HFFc6 (cell line): ENCODE results near the gene STK39. TPM values are rescaled to one million over a fixed set of nuclear protein-coding genes. Genes with fewer than 3 reads are reported as not detected.

Experiments
- DNase-seq: peaks from one replicate; pipeline ENCODE4 v3.0.0-alpha.2; 2018
- H3K27ac Mint-ChIP-seq: 2 replicates; pipeline ENCODE4 v1.8.0; 2020; ENCODE audit warnings: mild to moderate bottlenecking, mixed read lengths
- H3K27me3 Mint-ChIP-seq: 2 replicates; pipeline ENCODE4 v1.8.0; 2021; ENCODE audit warnings: mild to moderate bottlenecking, moderate library complexity, mixed read lengths; ENCODE audit not compliant: insufficient read depth
- H3K36me3 Mint-ChIP-seq: 2 replicates; pipeline ENCODE4 v1.8.0; 2021; ENCODE audit warnings: low read depth, mixed read lengths
- H3K4me1 Mint-ChIP-seq: 2 replicates; pipeline ENCODE4 v1.8.0; 2020; ENCODE audit warnings: low read depth, mixed read lengths
- H3K4me3 Mint-ChIP-seq: 2 replicates; pipeline ENCODE4 v1.8.0; 2020; ENCODE audit warnings: mild to moderate bottlenecking, moderate library complexity, mixed read lengths
- H3K9me3 Mint-ChIP-seq: 2 replicates; pipeline ENCODE4 v1.8.0; 2020; ENCODE audit warnings: mild to moderate bottlenecking, mixed read lengths
- CTCF ChIP-seq: fragments of 200-600 bp; sonication (generic); IDR thresholded peaks from 2 replicates; pipeline ENCODE4 v1.5.0; 2021; ENCODE audit warnings: antibody characterized with exemption, mild to moderate bottlenecking
- total RNA-seq, 6 experiments: library from RNA; stranded (reverse); fragmentation: NEBNext Ultra II Directional; extraction: Animal tissue kit (Norgen Biotek cat#: 25700); gene quantifications; 2 replicates in 1 of 6; 3 replicates in 5 of 6; pipeline ENCODE4 v1.2.3, GENCODE V29; 2021

STK39 gene
- total RNA-seq, 6 experiments from 2014 or later: 27.7 to 36.4 (median 33.4) TPM

DNA sequence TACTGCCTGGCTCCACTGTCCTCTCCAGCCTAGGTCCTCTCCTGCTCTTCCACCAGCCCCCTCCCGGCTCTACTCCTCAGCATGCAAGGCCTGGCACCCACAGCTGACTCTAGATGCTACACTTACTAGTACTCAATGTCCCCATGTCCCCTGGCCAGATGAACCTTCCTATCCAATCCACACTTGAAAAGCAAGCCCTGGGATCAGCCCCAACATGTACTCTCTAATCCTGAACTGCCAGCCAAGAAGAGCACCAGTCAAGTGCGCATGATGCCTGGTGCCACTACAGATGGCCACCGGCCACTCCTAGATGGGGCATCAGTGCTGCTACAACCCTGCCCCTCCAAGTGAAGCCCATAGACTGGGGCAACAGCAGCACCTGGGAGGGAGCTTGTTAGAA, 168.2 kb downstream of the STK39 start:
- no peaks in the 10 kb centered on the region for H3K4me1 Mint-ChIP-seq
- no peak for DNase-seq
- H3K27me3 Mint-ChIP-seq: peaks cover 1% of the 10 kb centered on the region; the same call in 1 of the 2 replicates
- H3K36me3 Mint-ChIP-seq: peaks cover 9% of the 10 kb centered on the region; the same call in 1 of the 2 replicates
- H3K9me3 Mint-ChIP-seq: no peaks in the 10 kb centered on the region
- no peak overlapping the region; the same call in 1 of the 2 replicates for H3K4me3 Mint-ChIP-seq
- no peak for TF ChIP-seq CTCF
- no peak overlapping the region for H3K27ac Mint-ChIP-seq

GRCh38 chr2:168076731-168077130, 170.7 kb downstream of the STK39 start:
- DNase-seq: no peak
- Mint-ChIP-seq H3K4me1 (peaks cover 8% of the 10 kb centered on the region), H3K27me3 (peaks cover 1% of the 10 kb centered on the region; the same call in 1 of the 2 replicates), H3K4me3 (no peak overlapping the region), H3K36me3 (0 out of 2 replicates have a peak, but pooled peaks cover 10% of the 10 kb centered on the region), H3K27ac (no peak overlapping the region), H3K9me3 (no peaks in the 10 kb centered on the region)
- TF ChIP-seq CTCF: no peak

DNA sequence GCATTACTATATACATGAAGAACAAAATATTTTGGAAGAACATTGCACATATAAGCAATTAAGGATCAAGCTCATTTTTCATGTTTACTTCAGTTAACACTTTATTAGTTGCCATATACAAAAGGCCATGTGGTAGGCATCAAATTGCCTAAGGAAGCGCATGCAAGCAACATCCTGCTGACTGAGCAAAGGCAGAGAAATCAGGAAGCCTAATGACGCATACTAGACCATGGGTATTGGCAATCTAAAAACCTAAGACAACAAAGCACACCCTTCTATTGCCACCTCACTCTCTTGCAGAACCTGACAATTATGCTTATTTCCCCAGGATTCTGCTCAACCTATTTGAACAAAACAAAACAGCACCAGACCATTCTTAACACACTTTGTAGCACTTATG, 171.9 kb downstream of the STK39 start:
- TF ChIP-seq CTCF: no peak
- Mint-ChIP-seq H3K36me3 (peaks cover 14% of the 10 kb centered on the region; the same call in 1 of the 2 replicates), H3K9me3 (no peaks in the 10 kb centered on the region), H3K4me1 (peaks cover 9% of the 10 kb centered on the region), H3K4me3 (no peak overlapping the region), H3K27me3 (peaks cover 1% of the 10 kb centered on the region; the same call in 1 of the 2 replicates), H3K27ac (no peak overlapping the region)
- no peak for DNase-seq

- Mint-ChIP-seq H3K36me3 (peaks cover 16% of the 10 kb centered on the region), H3K27me3 (no peaks in the 10 kb centered on the region), H3K9me3 (no peaks in the 10 kb centered on the region), H3K4me3 (no peak overlapping the region), H3K27ac (no peak overlapping the region), H3K4me1 (peaks cover 9% of the 10 kb centered on the region)
- DNase-seq: no peak
- TF ChIP-seq CTCF: no peak
Observed at GRCh38 chr2:168072626-168073303, 174.6 kb downstream of the STK39 start.

DNA sequence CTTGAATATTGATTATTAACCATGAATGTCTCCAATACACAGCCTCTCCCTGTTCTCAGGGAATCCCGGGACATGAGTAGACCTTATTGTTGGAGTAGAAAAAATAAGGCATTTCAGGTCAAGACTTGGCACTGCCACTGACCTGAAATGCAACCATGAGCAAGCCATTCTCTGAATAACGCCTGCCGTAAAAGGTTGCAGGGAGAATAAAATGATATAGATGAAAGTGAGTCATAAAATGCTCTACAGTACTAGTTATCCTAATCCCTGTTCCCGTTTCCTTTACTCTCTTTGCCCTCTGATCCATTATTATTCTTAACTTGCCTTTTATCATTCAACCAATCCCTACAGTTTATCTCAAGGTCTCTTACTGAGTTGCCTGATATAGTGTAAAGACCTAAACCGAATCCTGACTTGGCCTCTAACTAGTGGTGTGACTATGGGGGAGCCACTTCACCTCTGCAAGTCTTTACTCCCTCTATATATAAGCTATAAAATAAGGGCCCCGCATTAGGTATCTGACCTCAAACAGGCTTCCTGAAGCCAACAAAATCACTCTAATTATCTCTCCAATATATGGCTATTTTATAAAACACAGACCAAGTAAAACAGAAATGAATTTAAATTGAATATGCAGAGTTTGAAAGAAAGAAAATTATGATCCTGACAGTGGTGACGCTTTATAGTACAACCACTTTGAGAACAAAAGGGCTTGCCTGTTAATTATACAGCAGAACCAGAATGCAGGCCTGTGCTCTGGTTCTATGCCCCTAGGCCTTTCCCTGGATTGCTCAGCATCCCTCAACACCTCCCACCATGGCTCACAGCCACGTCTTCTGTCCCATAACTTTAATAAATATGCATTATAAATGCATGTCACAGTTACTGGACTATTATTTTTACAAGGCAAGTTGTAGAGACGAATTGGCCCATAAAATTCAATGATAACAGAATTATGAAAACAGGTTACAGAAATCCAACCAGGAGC, 183.1 kb downstream of the STK39 start:
- no peak overlapping the region for H3K27ac Mint-ChIP-seq
- H3K36me3 Mint-ChIP-seq: peaks cover 19% of the 10 kb centered on the region
- no peak for DNase-seq
- peaks cover 12% of the 10 kb centered on the region for H3K4me1 Mint-ChIP-seq
- H3K27me3 Mint-ChIP-seq: no peaks in the 10 kb centered on the region
- no peak for TF ChIP-seq CTCF
- H3K4me3 Mint-ChIP-seq: no peak overlapping the region
- H3K9me3 Mint-ChIP-seq: no peaks in the 10 kb centered on the region
